Loucy (cell line): ENCODE measurements around the gene AFF3.

Experiments
- H2AFZ ChIP-seq: fragments of 200-600 bp; sonication (generic); 2 replicates; pipeline ENCODE4 v1.6.0; 2016; ENCODE audit warnings: antibody characterized with exemption, mild to moderate bottlenecking, low read length, moderate library complexity
- H3F3A ChIP-seq: fragments of 200-600 bp; 2 replicates; pipeline ENCODE4 v1.6.0; 2016; ENCODE audit warnings: antibody characterized with exemption, low read depth, mild to moderate bottlenecking
- H3K27me3 ChIP-seq: fragments of 200-600 bp; sonication (generic); 2 replicates; pipeline ENCODE4 v1.6.1; 2014; ENCODE audit warnings: low read length, mild to moderate bottlenecking; ENCODE audit not compliant: insufficient read depth, poor library complexity, severe bottlenecking
- H3K36me3 ChIP-seq: fragments of 200-600 bp; sonication (generic); 2 replicates; pipeline ENCODE4 v1.6.1; 2016; ENCODE audit warnings: low read length; ENCODE audit not compliant: insufficient read depth
- H3K4me1 ChIP-seq: fragments of 200-600 bp; sonication (generic); 2 replicates; pipeline ENCODE4 v1.5.1; 2014; ENCODE audit warnings: low read length, mild to moderate bottlenecking; ENCODE audit not compliant: insufficient read depth, poor library complexity, severe bottlenecking
- H3K4me2 ChIP-seq: fragments of 200-600 bp; sonication (generic); 2 replicates; pipeline ENCODE4 v1.6.0; 2014; ENCODE audit warnings: antibody characterized with exemption, low read length, low read depth, mild to moderate bottlenecking; ENCODE audit not compliant: poor library complexity, severe bottlenecking
- H3K4me3 ChIP-seq: fragments of 200-600 bp; sonication (generic); 2 replicates; pipeline ENCODE4 v1.5.1; 2014; ENCODE audit warnings: low read length, mild to moderate bottlenecking, mixed read lengths; ENCODE audit not compliant: poor library complexity, severe bottlenecking
- H3K79me2 ChIP-seq: fragments of 200-600 bp; sonication (generic); 2 replicates; pipeline ENCODE4 v1.6.1; 2014; ENCODE audit warnings: low read length; ENCODE audit not compliant: insufficient read depth
- H3K9ac ChIP-seq: fragments of 200-600 bp; sonication (generic); 2 replicates; pipeline ENCODE4 v1.6.0; 2014; ENCODE audit warnings: mild to moderate bottlenecking, low read depth, low read length, moderate library complexity; ENCODE audit not compliant: poor library complexity, severe bottlenecking
- H3K9me2 ChIP-seq: fragments of 200-600 bp; sonication (generic); replicated peaks from 2 replicates; pipeline ENCODE4 v1.6.1; 2016; ENCODE audit warnings: low read depth, low read length, mixed read lengths
- H3K9me3 ChIP-seq: fragments of 200-600 bp; sonication (generic); 2 replicates; pipeline ENCODE4 v1.6.1; 2014; ENCODE audit warnings: mild to moderate bottlenecking, antibody characterized with exemption, low read length, low read depth; ENCODE audit not compliant: insufficient read depth
- H4K20me1 ChIP-seq: fragments of 200-600 bp; sonication (generic); 2 replicates; pipeline ENCODE4 v1.6.0; 2014; ENCODE audit warnings: antibody characterized with exemption, low read length, mild to moderate bottlenecking; ENCODE audit not compliant: insufficient read depth, poor library complexity, severe bottlenecking
- EZH2phosphoT487 ChIP-seq: fragments of 200-600 bp; IDR thresholded peaks from 2 replicates; pipeline ENCODE4 v1.6.1; 2018; ENCODE audit warnings: antibody characterized with exemption, mild to moderate bottlenecking, moderate library complexity, borderline replicate concordance
- TF ChIP-seq, protein P1 (sequence below): fragments of 200-600 bp; sonication (generic); conservative IDR thresholded peaks from 2 replicates; pipeline ENCODE4 v1.5.1; 2014; ENCODE audit warnings: mild to moderate bottlenecking, antibody characterized with exemption, low read length

Gene AFF3

DNA sequence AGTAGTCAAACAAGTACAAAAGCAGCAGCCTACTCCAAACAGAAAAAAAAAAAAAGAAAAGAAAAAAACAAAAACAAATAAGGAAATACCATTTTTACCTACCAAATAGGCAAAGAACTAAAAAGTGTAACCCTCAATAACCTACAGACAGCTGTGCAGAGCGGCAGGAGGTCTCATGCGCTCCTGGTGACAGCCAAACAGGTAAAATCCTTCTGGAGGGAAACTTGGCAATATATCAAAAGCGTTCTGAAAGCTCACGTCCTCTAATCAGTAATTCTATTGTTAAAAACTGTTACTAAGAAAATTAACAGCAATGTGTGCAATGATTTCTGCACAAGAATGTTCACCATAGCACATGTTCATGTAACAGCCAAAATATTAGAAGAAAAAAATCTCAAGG lies 105.6 kb downstream of the AFF3 start:
- Histone ChIP-seq H3K4me1 (no peaks in the 10 kb centered on the region), H3K9ac (no peak overlapping the region), H3K9me2 (no peaks in the 10 kb centered on the region), H4K20me1 (no peaks in the 10 kb centered on the region), H3F3A (no peaks in the 10 kb centered on the region), H3K4me2 (no peak overlapping the region), H3K4me3 (no peak overlapping the region), H3K79me2 (no peaks in the 10 kb centered on the region), H3K27me3 (no peaks in the 10 kb centered on the region), H2AFZ (no peak overlapping the region), H3K9me3 (no peaks in the 10 kb centered on the region), H3K36me3 (no peaks in the 10 kb centered on the region)
- TF ChIP-seq EZH2phosphoT487: no peak
- TF ChIP-seq, protein P1, sequence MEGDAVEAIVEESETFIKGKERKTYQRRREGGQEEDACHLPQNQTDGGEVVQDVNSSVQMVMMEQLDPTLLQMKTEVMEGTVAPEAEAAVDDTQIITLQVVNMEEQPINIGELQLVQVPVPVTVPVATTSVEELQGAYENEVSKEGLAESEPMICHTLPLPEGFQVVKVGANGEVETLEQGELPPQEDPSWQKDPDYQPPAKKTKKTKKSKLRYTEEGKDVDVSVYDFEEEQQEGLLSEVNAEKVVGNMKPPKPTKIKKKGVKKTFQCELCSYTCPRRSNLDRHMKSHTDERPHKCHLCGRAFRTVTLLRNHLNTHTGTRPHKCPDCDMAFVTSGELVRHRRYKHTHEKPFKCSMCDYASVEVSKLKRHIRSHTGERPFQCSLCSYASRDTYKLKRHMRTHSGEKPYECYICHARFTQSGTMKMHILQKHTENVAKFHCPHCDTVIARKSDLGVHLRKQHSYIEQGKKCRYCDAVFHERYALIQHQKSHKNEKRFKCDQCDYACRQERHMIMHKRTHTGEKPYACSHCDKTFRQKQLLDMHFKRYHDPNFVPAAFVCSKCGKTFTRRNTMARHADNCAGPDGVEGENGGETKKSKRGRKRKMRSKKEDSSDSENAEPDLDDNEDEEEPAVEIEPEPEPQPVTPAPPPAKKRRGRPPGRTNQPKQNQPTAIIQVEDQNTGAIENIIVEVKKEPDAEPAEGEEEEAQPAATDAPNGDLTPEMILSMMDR: no peak

DNA sequence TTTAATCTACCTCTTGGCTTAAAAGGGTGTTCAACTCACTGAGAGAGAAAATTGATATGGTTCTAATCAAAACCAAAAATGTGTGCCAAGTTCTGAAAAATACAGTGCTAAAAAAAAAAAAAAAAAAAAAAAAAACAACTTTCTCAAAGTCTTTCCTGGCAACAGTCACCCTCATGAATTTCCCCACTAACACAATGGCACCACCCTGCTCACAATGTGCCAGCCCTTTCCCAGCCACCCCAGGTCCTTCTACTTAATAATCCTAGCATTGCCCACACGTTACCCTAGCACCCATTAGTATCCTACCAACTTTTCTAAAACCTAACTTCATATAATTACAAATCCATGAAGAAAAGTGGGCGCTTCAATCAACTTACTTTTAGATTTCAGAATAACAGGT lies 106.4 kb downstream of the AFF3 start:
- Histone ChIP-seq H3K4me1 (no peaks in the 10 kb centered on the region), H3K36me3 (no peaks in the 10 kb centered on the region), H2AFZ (no peak overlapping the region), H3K4me3 (no peak overlapping the region), H3K79me2 (no peaks in the 10 kb centered on the region), H3K9me3 (no peaks in the 10 kb centered on the region), H3K9me2 (no peaks in the 10 kb centered on the region), H3K4me2 (no peak overlapping the region), H4K20me1 (no peaks in the 10 kb centered on the region), H3K9ac (no peak overlapping the region), H3F3A (no peaks in the 10 kb centered on the region), H3K27me3 (no peaks in the 10 kb centered on the region)
- TF ChIP-seq, protein P1: no peak
- no peak for TF ChIP-seq EZH2phosphoT487

DNA sequence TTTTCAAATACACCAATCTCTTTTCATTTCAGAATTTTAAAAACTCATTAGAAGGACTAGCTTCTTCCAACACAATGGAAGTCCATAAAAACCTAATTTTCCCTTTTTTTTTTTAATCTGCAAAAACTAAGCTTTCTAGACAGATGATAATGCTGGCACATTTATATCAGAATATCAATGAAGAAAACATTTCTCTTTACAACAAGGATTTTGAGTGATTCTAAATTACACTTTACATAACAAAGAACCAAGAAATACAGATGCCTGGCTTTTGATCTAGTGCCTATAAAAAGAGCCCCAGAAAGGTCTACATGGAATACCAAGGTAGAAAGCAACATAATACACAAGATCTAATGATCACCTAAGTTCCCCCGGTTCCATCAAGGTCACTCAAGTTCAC lies 108.0 kb downstream of the AFF3 start:
- no peak overlapping the region for H3K4me3 ChIP-seq
- H2AFZ ChIP-seq: no peak overlapping the region
- no peaks in the 10 kb centered on the region for H3K4me1 ChIP-seq
- no peaks in the 10 kb centered on the region for H3F3A ChIP-seq
- H3K79me2 ChIP-seq: no peaks in the 10 kb centered on the region
- no peak for TF ChIP-seq EZH2phosphoT487
- TF ChIP-seq, protein P1: no peak
- H3K4me2 ChIP-seq: no peak overlapping the region
- H3K9me3 ChIP-seq: no peaks in the 10 kb centered on the region
- no peaks in the 10 kb centered on the region for H3K36me3 ChIP-seq
- no peaks in the 10 kb centered on the region for H4K20me1 ChIP-seq
- H3K9ac ChIP-seq: no peak overlapping the region
- no peaks in the 10 kb centered on the region for H3K27me3 ChIP-seq
- no peaks in the 10 kb centered on the region for H3K9me2 ChIP-seq
